Measurements from ENCODE around the gene MAEL. TPM values are rescaled to one million over a fixed set of nuclear protein-coding genes. Genes with fewer than 3 reads are reported as not detected.

MAEL gene
- total and polyA plus RNA-seq, 2 of the 13 experiments (the other 11 are each of a cell fraction or from before 2014, with no cell fraction given), result not detected

DNA sequence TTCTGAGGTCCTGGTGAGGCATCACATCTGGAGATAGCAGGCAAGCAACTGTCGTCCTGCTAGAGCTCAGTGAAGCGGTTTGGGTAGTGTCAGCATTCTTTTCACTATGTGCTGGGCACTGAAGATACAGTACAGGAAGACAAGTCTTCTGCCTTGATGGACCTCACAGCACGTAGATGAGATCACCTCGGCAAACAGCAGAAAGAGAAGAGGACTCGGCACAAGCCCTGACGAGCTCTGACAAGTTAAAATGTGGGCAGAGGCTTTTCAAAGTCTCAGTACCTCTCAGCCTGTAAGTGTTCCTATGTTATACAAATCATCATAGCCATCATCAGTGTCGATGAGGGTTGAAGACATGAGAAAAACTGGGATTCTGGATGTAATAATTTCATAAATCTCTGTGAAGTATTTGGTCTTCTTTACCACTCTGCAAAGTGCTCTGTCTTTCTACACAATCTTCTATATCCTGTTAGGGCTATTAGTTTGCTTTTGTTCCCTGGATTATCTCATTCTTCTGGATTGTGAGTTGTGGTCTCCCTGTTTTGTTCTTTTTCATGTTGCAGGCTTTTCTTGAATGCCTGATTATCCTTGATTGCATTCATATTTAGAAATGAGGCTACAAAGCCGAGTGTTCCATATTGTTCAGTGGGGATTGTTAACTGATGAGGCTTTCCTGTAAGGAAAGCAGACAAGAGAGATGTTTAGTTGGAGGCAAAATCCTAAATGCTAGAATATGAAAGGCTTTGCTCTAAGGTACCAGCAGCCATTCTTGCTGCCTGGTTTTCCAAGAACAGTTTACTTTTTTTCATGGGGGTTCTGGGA, 24.2 kb downstream of the MAEL start:
- no TSS peak for BruUV-seq (replicated peaks)
- ATAC-seq (no peak), FAIRE-seq (no peak), DNase-seq (ENCODE audit: low spot score) (no peak)
- no peak overlapping the region for H3K4me3 ChIP-seq (replicated peaks in 1 of 3; ENCODE audit: insufficient read depth in 1 of 3, low read depth in 2 of 3, low read length in 3 of 3)
- no peak overlapping the region for H2AFZ ChIP-seq (ENCODE audit: low read length)
- no peaks in the 10 kb centered on the region for H3K79me2 ChIP-seq (ENCODE audit: insufficient read depth, low read length)
- H3K27me3 ChIP-seq (ENCODE audit: control insufficient read depth in 1 of 2, insufficient read depth in 2 of 2, low read length in 2 of 2), result no peaks in the 10 kb centered on the region
- CTCF ChIA-PET (ENCODE audit: low intra/inter-chr PET ratio, low total read pairs), result no interaction called here
- H3K9me3 ChIP-seq (ENCODE audit: low read length), result no peaks in the 10 kb centered on the region
- in situ Hi-C loops (cut with HindIII; ENCODE audit: extremely low pct_ligation_motif_present, low pct_unique_long_range_greater_than_20kb) (no loop called here), intact Hi-C loops (cut with micrococcal nuclease; ENCODE audit: unreplicated experiment) (no loop called here)
- POLR2A ChIA-PET, result no interaction called here
- no peak overlapping the region for H3K4me2 ChIP-seq (ENCODE audit: low read depth, low read length)
- H3K36me3 ChIP-seq (replicated peaks in 1 of 2; ENCODE audit: control insufficient read depth in 1 of 2, insufficient read depth in 2 of 2, low read length in 2 of 2), result no peaks in the 10 kb centered on the region
- no peak overlapping the region for H3K27ac ChIP-seq (ENCODE audit: extremely low read length, insufficient read depth, low read length)
- WGBS (ENCODE audit: low lambda C conversion rate), result 0% methylated on average over 8 of the region's 8 CpGs
- TF ChIP-seq GPN1 (CRISPR knock-in tag; IDR thresholded peaks at IDR 0.05; ENCODE audit: borderline replicate concordance) (no peak), ZBTB42 (CRISPR knock-in tag; IDR thresholded peaks at IDR 0.05) (no peak), ZFX (CRISPR knock-in tag; IDR thresholded peaks at IDR 0.05; ENCODE audit: low read depth) (no peak), NFYB (CRISPR knock-in tag; IDR thresholded peaks at IDR 0.05) (no peak)
- no peaks in the 10 kb centered on the region for H3K4me1 ChIP-seq (ENCODE audit: insufficient read depth, low read length)
- H4K20me1 ChIP-seq (ENCODE audit: insufficient read depth, low read length), result no peaks in the 10 kb centered on the region
- H3K9ac ChIP-seq (ENCODE audit: insufficient read depth, low read depth, low read length), result no peak overlapping the region

DNA sequence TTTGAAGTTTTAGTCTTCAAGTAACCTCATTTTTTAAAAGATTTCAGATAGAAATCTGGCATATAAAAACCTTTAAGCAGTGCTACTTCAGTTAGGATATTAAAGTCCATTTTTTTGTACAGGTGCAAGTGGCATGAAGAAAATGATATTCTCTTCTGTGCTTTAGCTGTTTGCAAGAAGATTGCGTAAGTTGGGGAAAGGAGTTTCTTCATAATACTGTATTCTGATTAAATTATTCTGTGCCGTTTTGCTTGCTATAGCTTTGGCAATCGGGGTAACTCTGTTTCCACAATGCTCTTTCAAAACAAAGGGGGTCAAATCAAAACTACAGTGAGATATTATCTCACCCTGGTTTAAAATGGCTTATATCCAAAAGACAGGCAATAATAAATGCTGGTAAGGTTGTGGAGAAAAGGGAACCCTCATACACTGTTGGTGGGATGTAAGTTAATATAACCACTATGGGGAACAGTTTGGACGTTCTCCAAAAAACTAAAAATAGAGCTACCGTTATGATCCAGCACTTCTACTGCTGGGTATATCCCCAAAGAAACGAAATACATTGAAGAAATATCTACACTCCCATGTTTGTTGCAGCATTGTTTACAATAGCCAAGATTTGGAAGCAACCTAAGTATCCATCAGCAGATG, 27.1 kb downstream of the MAEL start:
- H3K4me2 ChIP-seq (ENCODE audit: low read depth, low read length), result no peak overlapping the region
- FAIRE-seq (no peak), DNase-seq (ENCODE audit: low spot score) (no peak), ATAC-seq (no peak)
- no peak overlapping the region for H3K27ac ChIP-seq (ENCODE audit: extremely low read length, insufficient read depth, low read length)
- no peaks in the 10 kb centered on the region for H4K20me1 ChIP-seq (ENCODE audit: insufficient read depth, low read length)
- no peaks in the 10 kb centered on the region for H3K27me3 ChIP-seq (ENCODE audit: control insufficient read depth in 1 of 2, insufficient read depth in 2 of 2, low read length in 2 of 2)
- POLR2A ChIA-PET, result no interaction called here
- H3K4me3 ChIP-seq (replicated peaks in 1 of 3; ENCODE audit: insufficient read depth in 1 of 3, low read depth in 2 of 3, low read length in 3 of 3), result no peak overlapping the region
- no peaks in the 10 kb centered on the region for H3K79me2 ChIP-seq (ENCODE audit: insufficient read depth, low read length)
- H2AFZ ChIP-seq (ENCODE audit: low read length), result no peak overlapping the region
- 11% methylated on average over 6 of the region's 6 CpGs for WGBS (ENCODE audit: low lambda C conversion rate)
- no peaks in the 10 kb centered on the region for H3K4me1 ChIP-seq (ENCODE audit: insufficient read depth, low read length)
- CTCF ChIA-PET (ENCODE audit: low intra/inter-chr PET ratio, low total read pairs), result no interaction called here
- no TSS peak for BruUV-seq (replicated peaks)
- H3K9me3 ChIP-seq (ENCODE audit: low read length), result no peaks in the 10 kb centered on the region
- TF ChIP-seq CEBPB (IDR thresholded peaks at IDR 0.05; ENCODE audit: borderline replicate concordance, low read depth, low read length) (peak; percentile 34; the same call in 1 of the 2 replicates), GABPA (IDR thresholded peaks at IDR 0.05; ENCODE audit: low read depth, low read length) (no peak), GABPA (CRISPR knock-in tag; IDR thresholded peaks at IDR 0.05; ENCODE audit: low read depth) (no peak), HNRNPLL (IDR thresholded peaks at IDR 0.05; ENCODE audit: low read depth, low read length, poor library complexity, severe bottlenecking) (no peak)
- H3K9ac ChIP-seq (ENCODE audit: insufficient read depth, low read depth, low read length), result no peak overlapping the region
- no peaks in the 10 kb centered on the region for H3K36me3 ChIP-seq (replicated peaks in 1 of 2; ENCODE audit: control insufficient read depth in 1 of 2, insufficient read depth in 2 of 2, low read length in 2 of 2)
- in situ Hi-C loops (cut with HindIII; ENCODE audit: extremely low pct_ligation_motif_present, low pct_unique_long_range_greater_than_20kb) (no loop called here), intact Hi-C loops (cut with micrococcal nuclease; ENCODE audit: unreplicated experiment) (no loop called here)

All from HepG2 (cell line).